Keratinocyte (primary cell): ENCODE results near the gene CALHM1. TPM values are rescaled to one million over a fixed set of nuclear protein-coding genes. Genes with fewer than 3 reads are reported as not detected.

ENCODE experiments used
- DNase-seq: peaks from one replicate; pipeline ENCODE4 v3.0.0-alpha.2; 2011; ENCODE audit warnings: low read depth, missing footprints, low spot score
- FAIRE-seq: peaks from 2 replicates; lab custom pipeline; 2011; peaks lifted over from hg19 to GRCh38; lab: Jason Lieb, UNC
- H2AFZ ChIP-seq: 2 replicates; pipeline ENCODE4 v1.6.0; 2012; ENCODE audit warnings: low read length, control low read depth, inconsistent platforms; ENCODE audit not compliant: control insufficient read depth
- H3K27ac ChIP-seq: 2 replicates; pipeline ENCODE4 v1.5.1; 2011; ENCODE audit warnings: low read length; ENCODE audit not compliant: control insufficient read depth, insufficient read depth
- H3K27me3 ChIP-seq: 3 replicates; pipeline ENCODE4 v1.6.0; 2011; ENCODE audit warnings: low read length; ENCODE audit not compliant: control insufficient read depth, insufficient read depth; ENCODE audit errors: extremely low read depth
- H3K36me3 ChIP-seq, 2 experiments: 2 replicates in 1 of 2; 3 replicates in 1 of 2; pipeline ENCODE4 v1.5.1; 2011; ENCODE audit warnings: low read length in 2 of 2, mild to moderate bottlenecking in 1 of 2; ENCODE audit not compliant: control insufficient read depth in 2 of 2, insufficient read depth in 2 of 2; ENCODE audit errors: extremely low read depth in 1 of 2
- H3K4me1 ChIP-seq: 3 replicates; pipeline ENCODE4 v1.5.1; 2011; ENCODE audit warnings: low read length; ENCODE audit not compliant: control insufficient read depth, insufficient read depth; ENCODE audit errors: extremely low read depth
- H3K4me2 ChIP-seq: 3 replicates; pipeline ENCODE4 v1.6.0; 2011; ENCODE audit warnings: low read depth, low read length; ENCODE audit not compliant: control insufficient read depth, insufficient read depth; ENCODE audit errors: extremely low read depth
- H3K4me3 ChIP-seq, 3 experiments: fragments of 200-600 bp in 1 of 3; sonication (generic) in 1 of 3; 2 replicates in 2 of 3; 3 replicates in 1 of 3; pipeline ENCODE4 v1.5.1; 2011 to 2016; ENCODE audit warnings: low read length in 3 of 3, mild to moderate bottlenecking in 3 of 3, control low read depth in 2 of 3, inconsistent platforms in 1 of 3, low read depth in 1 of 3, mixed read lengths in 1 of 3, mixed run types in 1 of 3, moderate library complexity in 1 of 3; ENCODE audit not compliant: control insufficient read depth in 2 of 3, insufficient read depth in 2 of 3; ENCODE audit errors: extremely low read depth in 1 of 3
- H3K79me2 ChIP-seq: 2 replicates; pipeline ENCODE4 v1.6.0; 2012; ENCODE audit warnings: low read length; ENCODE audit not compliant: control insufficient read depth, insufficient read depth
- H3K9ac ChIP-seq: 3 replicates; pipeline ENCODE4 v1.6.0; 2011; ENCODE audit warnings: low read length; ENCODE audit not compliant: control insufficient read depth, insufficient read depth; ENCODE audit errors: extremely low read depth
- H3K9me1 ChIP-seq: 3 replicates; pipeline ENCODE4 v1.6.0; 2011; ENCODE audit warnings: low read length; ENCODE audit not compliant: control insufficient read depth, insufficient read depth; ENCODE audit errors: extremely low read depth
- H3K9me3 ChIP-seq: 2 replicates; pipeline ENCODE4 v1.5.1; 2012; ENCODE audit warnings: low read depth, low read length; ENCODE audit not compliant: control insufficient read depth
- H4K20me1 ChIP-seq: 3 replicates; pipeline ENCODE4 v1.6.0; 2011; ENCODE audit warnings: low read length; ENCODE audit not compliant: control insufficient read depth, insufficient read depth; ENCODE audit errors: extremely low read depth
- EZH2 ChIP-seq: IDR thresholded peaks from one replicate; pipeline ENCODE4 v1.6.1; 2012; ENCODE audit warnings: inconsistent platforms, mild to moderate bottlenecking, low read length, moderate library complexity
- dilution Hi-C: fragments of 300-500 bp; cut with MboI; formaldehyde crosslinking; loops from one replicate; pipeline ENCODE4 v1.7.0; 2020; ENCODE audit warnings: low sequenced_read_pairs; ENCODE audit not compliant: extremely low pct_ligation_motif_present
- polyA plus RNA-seq, 5 experiments: library from polyadenylated mRNA; depleted of rRNA in 3 of 5; stranded (reverse) in 3 of 5; stranded (forward) in 1 of 5; unstranded in 1 of 5; fragments of >200 nt; gene quantifications; 1 replicate in 1 of 5; 2 replicates in 3 of 5; 3 replicates in 1 of 5; pipeline versions ENCODE4 v1.2.1 to v1.2.3, GENCODE V29; 2011 to 2012; ENCODE audit warnings: missing spikeins in 2 of 5, low read depth in 1 of 5, low replicate concordance in 1 of 5
- TF ChIP-seq, protein P1 (sequence below), 3 experiments: IDR thresholded peaks in 1 of 3; conservative IDR thresholded peaks in 1 of 3; optimal IDR thresholded peaks in 1 of 3; 2 replicates in 2 of 3; 3 replicates in 1 of 3; pipeline versions ENCODE3 to v1.5.1; 2011; ENCODE audit warnings: low read length in 3 of 3, mild to moderate bottlenecking in 3 of 3, moderate library complexity in 2 of 3, control low read depth in 1 of 3, inconsistent platforms in 1 of 3; ENCODE audit not compliant: insufficient read depth in 2 of 3; ENCODE audit errors: extremely low read depth in 1 of 3

CALHM1 gene
- polyA plus RNA-seq, 1 donor (not counting 4 experiments of a cell fraction or from before 2014, with no cell fraction given), result not detected

GRCh38 chr10:103491729-103492364 is 33.1 kb upstream of the CALHM1 start:
- H3K27me3 ChIP-seq, result peaks cover 23% of the 10 kb centered on the region
- no peaks in the 10 kb centered on the region for H3K9me3 ChIP-seq
- peak overlapping the region; percentile 48 for H3K4me2 ChIP-seq
- FAIRE-seq (peak; percentile 95), DNase-seq (peak; percentile 99)
- H2AFZ ChIP-seq, result no peak overlapping the region
- no peaks in the 10 kb centered on the region for H3K36me3 ChIP-seq
- H4K20me1 ChIP-seq, result no peaks in the 10 kb centered on the region
- peaks cover 6% of the 10 kb centered on the region for H3K9me1 ChIP-seq
- H3K27ac ChIP-seq, result peak overlapping the region; percentile 65
- no peaks in the 10 kb centered on the region for H3K79me2 ChIP-seq
- dilution Hi-C loops, result no loop called here
- no peak overlapping the region for H3K4me3 ChIP-seq
- TF ChIP-seq, protein P1, sequence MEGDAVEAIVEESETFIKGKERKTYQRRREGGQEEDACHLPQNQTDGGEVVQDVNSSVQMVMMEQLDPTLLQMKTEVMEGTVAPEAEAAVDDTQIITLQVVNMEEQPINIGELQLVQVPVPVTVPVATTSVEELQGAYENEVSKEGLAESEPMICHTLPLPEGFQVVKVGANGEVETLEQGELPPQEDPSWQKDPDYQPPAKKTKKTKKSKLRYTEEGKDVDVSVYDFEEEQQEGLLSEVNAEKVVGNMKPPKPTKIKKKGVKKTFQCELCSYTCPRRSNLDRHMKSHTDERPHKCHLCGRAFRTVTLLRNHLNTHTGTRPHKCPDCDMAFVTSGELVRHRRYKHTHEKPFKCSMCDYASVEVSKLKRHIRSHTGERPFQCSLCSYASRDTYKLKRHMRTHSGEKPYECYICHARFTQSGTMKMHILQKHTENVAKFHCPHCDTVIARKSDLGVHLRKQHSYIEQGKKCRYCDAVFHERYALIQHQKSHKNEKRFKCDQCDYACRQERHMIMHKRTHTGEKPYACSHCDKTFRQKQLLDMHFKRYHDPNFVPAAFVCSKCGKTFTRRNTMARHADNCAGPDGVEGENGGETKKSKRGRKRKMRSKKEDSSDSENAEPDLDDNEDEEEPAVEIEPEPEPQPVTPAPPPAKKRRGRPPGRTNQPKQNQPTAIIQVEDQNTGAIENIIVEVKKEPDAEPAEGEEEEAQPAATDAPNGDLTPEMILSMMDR (optimal IDR thresholded peaks at IDR 0.05 in 1 of 3, IDR thresholded peaks at IDR 0.05 in 1 of 3, conservative IDR thresholded peaks at IDR 0.05 in 1 of 3; ENCODE audit: extremely low read depth in 1 of 3, insufficient read depth in 2 of 3, low read length in 3 of 3), result no peak
- no peak for TF ChIP-seq EZH2
- no peak overlapping the region for H3K9ac ChIP-seq
- peaks cover 29% of the 10 kb centered on the region for H3K4me1 ChIP-seq

DNA sequence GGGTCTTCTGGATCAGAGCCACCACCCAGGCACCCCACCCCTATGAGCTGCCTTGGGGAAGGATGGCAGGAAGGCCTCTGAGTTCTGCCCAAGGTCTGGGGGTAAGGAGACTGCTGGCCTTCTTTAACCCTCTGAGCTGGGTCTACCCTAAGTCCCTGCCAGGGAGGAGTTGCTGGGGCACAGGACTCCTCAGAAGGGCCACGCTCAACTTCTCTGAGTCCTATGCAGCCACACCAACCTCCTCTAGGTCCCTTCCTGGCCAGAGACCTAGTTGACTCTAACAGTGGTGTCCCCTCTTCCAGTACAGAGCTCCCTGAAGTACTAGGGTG is 32.2 kb upstream of the CALHM1 start:
- DNase-seq (no peak), FAIRE-seq (no peak)
- H3K79me2 ChIP-seq, result no peaks in the 10 kb centered on the region
- peaks cover 29% of the 10 kb centered on the region for H3K4me1 ChIP-seq
- H3K27me3 ChIP-seq, result peaks cover 20% of the 10 kb centered on the region
- H4K20me1 ChIP-seq, result no peaks in the 10 kb centered on the region
- H2AFZ ChIP-seq, result no peak overlapping the region
- H3K4me3 ChIP-seq, result no peak overlapping the region
- peak overlapping the region; percentile 35 for H3K9ac ChIP-seq
- peaks cover 6% of the 10 kb centered on the region for H3K9me1 ChIP-seq
- H3K4me2 ChIP-seq, result peak overlapping the region; percentile 14
- TF ChIP-seq, protein P1 (optimal IDR thresholded peaks at IDR 0.05 in 1 of 3, IDR thresholded peaks at IDR 0.05 in 1 of 3, conservative IDR thresholded peaks at IDR 0.05 in 1 of 3; ENCODE audit: extremely low read depth in 1 of 3, insufficient read depth in 2 of 3, low read length in 3 of 3), result no peak
- no peak for TF ChIP-seq EZH2
- dilution Hi-C loops, result no loop called here
- peak overlapping the region; percentile 65 for H3K27ac ChIP-seq
- no peaks in the 10 kb centered on the region for H3K36me3 ChIP-seq
- H3K9me3 ChIP-seq, result no peaks in the 10 kb centered on the region
